SKM-1 treated with dmso at 0.1 percent for 144 hours (cell line): ENCODE data around the gene SERPINI1.

Experiments used
- DNase-seq: peaks from one replicate; lab custom pipeline; 2025; ENCODE audit not compliant: unreplicated experiment; lab: John Stamatoyannopoulos, UW

The SERPINI1 gene

DNA sequence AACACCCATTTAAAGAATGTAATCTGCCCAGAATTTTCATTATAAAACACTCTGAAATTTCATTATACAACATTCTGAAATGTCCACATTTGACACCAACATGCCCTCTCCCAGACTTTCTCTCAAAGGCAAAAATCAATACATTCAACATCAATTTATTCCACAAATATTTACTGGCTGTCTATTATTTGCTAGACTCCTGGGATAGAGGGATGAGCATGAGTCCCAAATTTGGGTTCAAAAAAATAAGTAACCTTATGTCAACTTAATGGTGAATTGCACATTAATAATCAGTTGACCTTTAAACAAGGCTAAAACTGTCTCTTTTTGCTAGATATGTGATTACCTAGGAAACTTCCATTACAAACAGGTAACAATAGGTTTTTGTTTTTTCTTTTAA, 109.0 kb downstream of the SERPINI1 start:
- no peak for DNase-seq

DNA sequence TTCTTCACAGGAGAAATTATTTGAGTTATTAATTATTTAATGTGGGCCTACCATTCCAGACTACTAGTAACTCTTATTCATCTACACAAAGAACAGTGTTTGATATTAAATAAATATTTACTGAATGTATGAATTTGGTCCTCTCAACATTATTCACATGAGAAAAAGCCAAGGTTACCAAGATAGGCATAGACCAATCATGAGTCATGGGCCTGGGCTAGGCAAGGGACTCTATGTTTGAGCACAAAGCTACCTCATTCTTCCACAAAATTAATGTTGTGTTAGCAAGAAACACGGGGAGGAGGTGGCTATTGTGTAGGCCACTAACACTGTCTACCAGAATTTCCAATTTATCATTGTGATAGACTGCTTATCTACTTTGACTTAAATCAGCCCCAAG, 115.7 kb downstream of the SERPINI1 start:
- DNase-seq = no peak

DNA sequence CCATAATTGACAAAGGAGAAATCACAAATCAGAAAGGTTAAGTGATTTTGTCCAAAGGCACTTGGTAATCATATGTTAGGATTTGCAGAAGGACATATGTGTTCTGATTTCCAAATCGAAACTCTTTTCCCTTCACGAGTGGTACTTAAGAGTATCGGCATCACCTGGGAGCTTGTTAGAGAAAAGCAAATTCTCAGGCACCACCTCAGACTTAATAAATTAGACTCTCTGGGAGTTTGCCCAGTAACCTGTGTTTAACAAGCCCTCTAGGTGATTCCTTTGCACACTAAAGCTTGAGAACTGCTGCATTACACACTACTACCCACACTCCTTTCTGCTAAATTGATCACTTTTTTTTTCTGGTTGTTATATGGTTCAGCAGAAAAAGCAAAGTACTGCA, 116.2 kb downstream of the SERPINI1 start:
- DNase-seq = no peak

DNA sequence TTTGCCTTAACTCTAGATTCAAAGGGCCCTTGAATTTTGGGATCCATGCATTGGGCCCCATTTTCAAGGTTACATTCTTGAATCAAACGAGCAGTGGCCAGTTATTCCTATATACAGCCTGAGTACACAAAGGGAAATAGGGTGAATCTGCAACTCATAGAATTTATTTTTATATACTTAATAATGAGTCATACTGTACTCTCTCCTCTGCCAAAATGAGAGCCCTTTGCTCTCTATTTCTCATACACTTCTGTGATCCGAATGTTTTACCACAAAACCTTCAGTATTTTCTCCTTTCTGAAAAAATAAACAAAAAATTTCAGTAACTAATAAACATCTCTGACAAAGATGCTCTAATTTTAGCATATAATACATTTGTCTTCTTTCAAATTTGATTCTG, 116.7 kb downstream of the SERPINI1 start:
- DNase-seq = no peak

DNA sequence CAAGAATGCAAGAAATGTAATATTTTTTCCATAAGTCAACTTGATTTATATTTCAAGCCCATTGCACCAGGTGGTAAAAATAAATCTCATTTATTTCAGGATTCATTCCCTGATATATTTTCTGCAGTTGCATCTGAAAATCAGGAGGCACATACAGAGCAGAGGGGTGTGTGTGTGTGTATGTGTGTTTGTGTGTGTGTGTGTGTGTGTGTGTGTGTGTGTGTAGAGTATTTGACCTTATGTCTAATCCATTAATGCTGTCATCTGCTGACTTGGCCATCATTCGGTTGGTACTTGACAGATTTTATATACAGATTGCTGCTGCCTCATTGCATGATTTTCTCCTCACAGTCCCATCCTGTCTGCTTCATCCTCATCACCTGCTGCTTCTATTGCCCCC, 118.5 kb downstream of the SERPINI1 start:
- DNase-seq = no peak

DNA sequence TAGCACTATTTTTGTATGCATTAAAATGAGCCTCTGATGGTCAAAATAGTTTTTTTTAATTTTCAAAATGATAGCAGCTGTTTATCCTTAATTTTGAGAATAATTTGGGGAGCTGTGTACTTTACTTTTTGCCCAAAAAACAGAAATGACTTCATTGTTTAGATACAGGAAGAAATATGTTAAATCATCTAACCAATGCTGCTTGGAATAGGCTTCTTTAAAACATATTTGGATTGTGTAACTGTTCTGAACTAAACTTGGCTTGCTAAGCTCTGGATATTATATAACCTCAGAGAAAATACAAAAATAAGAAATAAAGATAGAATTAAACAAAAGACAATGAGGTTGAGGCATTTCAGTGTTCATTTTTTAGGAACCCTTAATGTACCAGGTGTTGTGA, 119.3 kb downstream of the SERPINI1 start:
- DNase-seq = no peak

DNA sequence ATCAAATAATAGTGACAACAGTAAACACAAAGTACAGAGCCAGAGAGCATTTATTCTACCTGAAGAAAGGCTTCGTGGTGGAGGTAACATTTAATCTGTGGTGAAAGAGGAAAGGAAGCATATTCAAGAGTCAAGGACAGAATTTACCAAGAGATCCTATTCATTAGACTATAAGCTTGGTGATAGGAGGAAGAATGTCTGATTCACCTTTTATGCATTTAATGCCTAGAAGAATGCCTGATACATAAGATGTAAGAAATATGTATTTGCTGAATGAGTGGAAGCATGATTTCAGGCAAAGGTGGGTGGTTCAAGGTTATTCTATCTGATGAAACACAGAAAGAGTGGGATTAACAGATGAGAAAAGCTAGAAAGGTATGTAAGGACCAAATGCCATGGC, 119.8 kb downstream of the SERPINI1 start:
- DNase-seq = no peak

DNA sequence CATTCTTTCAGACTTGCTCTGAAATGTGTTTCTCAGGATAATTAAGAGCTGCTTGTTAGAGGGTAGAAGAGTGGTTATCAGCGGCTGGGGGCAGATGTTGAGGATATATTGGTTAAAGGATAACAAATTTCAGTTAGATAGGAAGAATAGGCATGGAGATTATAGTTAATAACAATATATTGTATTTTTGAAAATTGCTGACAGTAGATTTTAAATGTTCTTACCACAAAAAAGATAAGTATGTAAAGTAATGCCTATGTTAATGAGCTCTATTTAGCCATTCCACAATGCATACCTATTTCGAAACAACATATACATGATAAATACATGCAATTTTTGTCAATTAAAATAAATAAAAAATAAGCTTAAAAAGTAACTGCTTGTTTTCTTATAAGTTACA, 123.3 kb downstream of the SERPINI1 start:
- no peak for DNase-seq

DNA sequence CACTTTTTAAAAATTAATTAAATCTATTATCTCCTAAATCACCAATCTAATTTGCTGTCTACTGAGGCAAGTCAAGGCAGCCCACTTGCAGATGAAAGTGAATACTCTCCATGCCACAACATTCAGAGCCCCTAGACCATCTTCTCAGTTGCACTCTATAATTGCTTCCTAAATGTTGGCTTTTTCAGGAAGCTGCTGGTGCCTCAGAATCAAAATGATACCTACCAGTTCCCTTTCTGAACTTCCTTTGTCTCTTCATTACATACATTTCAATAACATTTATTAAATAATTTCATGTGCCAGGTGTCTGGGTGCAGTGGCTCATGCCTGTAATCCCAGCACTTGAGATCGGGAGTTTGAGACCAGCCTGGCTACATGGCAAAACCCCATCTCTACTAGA, 124.1 kb downstream of the SERPINI1 start:
- DNase-seq = peak; percentile 47

DNA sequence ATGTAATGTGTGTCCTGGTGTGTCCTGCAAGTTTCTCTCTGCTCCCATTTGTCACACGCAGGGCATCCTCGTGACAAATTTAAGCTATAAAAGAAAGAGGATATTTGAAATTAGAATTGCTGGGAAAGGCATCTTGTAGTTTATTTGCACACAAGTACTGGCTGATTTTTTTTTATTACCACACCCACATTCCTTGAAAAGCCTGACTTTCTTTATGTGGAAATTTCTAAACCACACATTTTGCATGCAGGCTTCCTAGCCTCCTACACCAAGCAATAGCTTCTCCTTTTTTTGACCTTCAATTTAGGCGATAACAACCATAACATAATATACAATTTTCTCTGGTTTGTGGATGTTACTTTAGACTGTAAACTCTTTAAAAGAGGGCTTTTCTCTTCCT, 126.1 kb downstream of the SERPINI1 start:
- peak; percentile 73 for DNase-seq

DNA sequence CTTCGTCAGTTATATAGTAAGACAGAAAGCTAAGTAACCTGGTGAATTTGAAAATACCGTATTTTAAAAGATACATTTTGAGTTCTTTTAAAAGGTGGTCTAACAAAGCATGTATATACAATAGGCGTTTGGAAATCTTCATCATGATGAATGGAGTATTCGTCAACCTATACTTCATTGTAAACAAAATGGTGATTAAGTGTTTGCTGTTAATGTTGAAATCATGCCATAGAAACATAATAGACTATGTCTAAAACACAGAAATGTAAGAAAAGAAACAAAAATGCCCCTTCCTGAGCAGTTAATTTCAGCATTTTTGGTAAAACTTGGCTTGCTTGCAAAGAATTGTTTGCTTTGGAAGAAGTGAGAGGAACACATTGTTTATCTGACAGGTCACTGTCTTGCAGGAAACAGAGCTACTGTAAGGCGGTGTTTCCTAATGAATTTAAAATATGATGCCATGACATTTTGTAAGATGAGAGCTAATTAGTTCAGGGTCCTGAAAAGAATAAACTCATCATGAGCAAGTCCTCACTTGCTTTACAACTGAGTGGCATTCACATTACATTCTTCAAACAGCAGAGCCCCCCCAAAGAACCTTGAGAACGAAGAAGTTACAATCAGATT, 126.7 kb downstream of the SERPINI1 start:
- DNase-seq = no peak

DNA sequence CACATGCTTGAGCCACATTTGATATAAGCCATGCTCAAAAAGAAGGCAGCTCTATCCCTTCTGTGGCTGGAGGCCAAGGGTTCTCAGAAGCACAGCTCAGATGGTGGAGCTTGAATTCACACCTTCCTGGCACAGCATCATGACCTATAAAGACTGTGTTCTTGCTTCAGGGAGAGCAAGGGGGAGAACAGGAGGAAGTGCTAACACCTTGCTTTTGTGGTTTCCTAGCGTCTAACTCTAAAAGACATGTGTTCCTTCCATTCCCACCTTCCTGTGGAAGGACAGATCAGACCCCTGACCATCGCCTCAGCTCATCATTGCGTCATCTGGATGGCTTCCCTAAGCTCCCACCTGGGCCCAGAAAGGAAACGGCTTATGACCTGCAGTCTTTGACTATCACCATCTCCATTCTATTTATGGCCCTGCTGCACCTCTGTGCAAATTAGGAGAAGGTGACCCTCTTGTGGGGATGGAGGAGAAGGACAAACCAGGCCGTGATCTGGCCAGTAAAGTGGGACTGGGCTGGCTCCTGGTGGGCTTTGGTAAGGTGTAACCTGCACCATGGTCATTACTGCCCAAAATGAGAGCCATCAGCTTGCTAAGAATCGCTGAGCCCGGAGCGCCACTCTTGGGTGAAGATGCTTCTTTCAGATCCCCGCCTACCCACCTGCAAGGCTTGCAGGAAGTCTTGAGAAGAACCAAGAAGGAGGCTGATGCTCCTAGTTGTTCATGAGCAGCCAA, 128.5 kb downstream of the SERPINI1 start:
- DNase-seq = no peak

DNA sequence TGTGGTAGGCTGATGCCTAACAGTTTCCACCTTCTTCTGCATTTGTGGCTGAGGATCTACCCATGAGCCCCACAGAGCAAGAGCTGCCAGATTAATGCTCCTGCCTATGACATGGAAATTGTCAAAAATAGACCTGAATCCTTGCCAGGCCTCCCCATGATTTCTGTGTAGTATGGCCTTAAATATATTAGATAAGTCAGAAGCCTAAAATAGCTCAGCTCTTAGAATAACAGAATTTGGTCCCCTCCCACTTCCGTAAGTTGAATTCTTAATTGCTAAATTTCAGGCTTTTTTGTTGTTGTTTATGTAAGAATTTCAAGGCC, 129.0 kb downstream of the SERPINI1 start:
- no peak for DNase-seq

DNA sequence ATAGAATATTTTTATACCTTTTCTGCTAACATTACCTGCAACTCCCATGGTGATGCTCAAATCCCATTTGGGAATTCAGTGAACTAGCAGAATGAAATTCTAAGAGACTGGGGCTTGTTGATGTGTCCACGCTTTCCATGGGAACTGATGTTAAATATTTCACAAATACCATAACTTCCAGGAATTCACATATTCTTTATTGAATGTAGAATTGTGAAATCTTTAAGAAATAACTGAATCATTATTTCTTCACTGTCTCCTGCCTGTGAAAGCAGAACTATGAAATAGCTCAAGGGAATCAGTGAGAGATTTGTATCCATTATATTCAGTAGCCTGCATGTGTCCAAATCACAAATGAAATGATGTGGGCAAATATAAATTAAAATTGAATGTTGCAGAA, 130.8 kb downstream of the SERPINI1 start:
- peak; percentile 34 for DNase-seq

DNA sequence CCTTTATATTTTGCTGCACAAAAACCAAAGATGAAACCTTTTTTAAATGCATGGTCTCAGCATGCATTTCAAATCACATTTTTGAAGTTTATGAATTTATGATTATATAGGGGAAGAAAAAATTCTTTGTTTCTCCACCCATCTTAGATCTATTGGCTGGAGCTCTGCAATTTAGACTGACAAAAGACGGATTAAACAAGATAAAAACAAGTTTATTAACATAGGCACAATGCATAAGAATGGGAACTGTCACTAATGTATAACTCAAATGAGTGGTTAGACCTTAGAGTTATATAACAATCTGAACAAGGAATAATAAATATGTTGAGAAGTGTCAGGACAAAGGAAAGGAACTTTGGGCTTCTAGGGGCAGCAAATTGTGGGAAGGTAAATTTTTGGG, 132.5 kb downstream of the SERPINI1 start:
- no peak for DNase-seq

DNA sequence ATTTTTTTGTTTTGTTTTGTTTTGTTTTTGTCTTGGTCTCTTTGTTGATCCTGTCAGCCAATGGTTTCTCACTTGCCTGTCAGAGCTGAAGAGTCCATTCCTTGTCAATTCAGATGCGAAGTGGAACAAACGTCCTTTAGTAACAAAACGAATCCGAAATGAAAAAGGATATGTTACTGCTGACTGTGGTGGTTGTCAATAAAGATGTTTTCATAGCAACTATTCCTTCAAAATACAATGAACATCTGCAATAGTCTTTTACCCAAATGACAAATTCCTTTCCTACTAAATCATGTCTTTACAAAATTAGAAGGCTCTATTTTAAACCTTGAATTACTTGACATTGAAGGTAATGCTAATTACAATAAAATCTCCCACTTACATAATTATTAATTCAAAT, 134.7 kb downstream of the SERPINI1 start:
- no peak for DNase-seq

DNA sequence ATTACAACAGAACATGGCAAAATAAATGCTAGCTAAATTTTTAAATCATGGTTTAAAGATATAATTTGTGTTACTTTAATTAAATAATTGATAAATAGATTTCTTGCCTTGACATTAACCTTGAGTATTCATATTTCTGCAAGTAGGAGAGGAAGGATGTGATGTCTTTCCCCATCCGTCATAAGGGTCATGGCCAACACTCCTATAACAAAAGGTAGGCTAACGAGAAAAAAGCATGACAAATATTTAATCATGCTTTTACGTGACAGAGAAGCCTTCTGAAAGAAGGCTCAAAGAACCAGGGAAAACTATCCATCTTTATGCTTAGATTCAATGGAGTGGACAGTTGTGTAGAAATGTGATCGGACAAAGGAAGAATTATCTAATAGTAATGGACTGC, 135.2 kb downstream of the SERPINI1 start:
- DNase-seq = no peak

DNA sequence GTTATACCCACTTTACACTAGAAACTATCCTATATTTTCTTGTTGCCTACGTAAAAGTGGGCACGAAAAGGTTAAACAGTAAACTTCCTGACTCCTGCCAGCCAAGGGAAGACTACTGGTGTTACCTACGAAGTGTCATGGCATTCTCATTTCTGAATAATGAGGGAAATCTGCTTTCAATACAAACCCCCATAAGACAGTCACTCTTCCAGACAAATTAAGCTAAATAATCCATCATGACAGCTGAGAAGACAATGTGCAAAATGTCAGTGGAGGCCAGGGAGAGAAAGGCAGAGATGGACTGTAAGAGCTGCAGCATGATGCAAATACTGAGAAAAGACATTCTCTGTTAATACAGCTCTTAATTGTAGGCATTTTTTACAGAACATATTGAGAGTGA, 136.5 kb downstream of the SERPINI1 start:
- DNase-seq = no peak

DNA sequence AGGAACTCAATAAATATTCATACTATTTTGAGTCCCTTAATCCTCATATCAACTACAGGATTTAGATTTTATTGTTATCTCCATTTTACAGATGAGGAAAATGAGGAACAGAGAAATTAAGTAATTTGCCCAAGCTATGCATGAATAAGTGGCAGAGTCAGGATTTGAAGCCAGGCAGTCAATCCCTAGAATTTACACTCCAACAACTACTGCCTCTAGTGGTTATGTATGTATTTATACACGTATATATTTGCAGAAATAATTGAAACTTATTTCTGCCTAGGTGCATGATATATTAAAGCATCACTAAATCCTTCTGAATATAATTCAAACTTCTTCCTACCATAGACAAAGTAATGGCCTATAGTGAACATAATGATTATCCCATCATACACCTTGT, 137.4 kb downstream of the SERPINI1 start:
- DNase-seq = peak; percentile 16

DNA sequence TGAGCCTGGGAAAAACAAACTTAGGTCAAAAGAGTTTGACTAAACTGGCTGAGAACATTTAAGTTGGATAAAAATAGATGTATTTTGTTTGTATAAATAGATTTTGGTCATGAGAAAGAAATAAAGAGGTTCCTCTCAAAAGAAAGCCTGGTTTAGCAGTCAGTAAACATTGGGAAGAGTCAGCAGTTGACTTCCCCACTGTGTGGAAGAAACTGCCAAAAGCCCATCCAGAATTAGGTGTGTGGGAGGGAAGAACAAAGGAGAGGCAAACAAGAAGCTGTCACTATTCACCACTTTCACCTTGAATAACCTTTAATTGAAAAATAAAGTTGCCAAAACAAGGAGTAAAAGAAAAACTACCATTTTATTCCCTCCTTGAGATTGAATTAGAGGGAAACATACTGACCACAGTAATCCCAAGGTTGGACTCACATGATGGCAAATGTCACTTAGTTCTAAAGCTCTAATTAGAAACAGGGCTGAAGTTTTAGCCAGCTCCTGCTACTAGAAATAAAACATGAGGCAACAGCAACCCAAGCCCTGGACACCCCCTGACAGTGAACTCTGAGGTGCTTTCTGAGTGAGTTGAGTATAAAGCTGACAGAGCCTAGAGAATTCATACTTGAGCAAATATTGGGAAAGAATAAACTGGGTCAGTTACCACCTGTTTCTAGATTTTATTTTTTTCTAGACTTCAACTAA, 139.3 kb downstream of the SERPINI1 start:
- no peak for DNase-seq
